ENCODE results near the gene OPCML.

- TF ChIP-seq CTCF (conservative IDR thresholded peaks at IDR 0.05 in 1 of 2, IDR thresholded peaks at IDR 0.05 in 1 of 2; ENCODE audit: extremely low read depth in 1 of 2, insufficient read depth in 1 of 2, low read depth in 1 of 2, low read length in 2 of 2) (no peak), EZH2 (IDR thresholded peaks at IDR 0.05; ENCODE audit: borderline replicate concordance, low read length) (no peak)
Measured at GRCh38 chr11:132779497-132779896, 752.8 kb downstream of the OPCML start.

Measured in mammary epithelial cell (primary cell).